ENCODE measurements around the gene SNCAIP.

- TF ChIP-seq TOX (CRISPR knock-in tag; IDR thresholded peaks at IDR 0.05; ENCODE audit: borderline replicate concordance) (no peak), RARB (CRISPR knock-in tag; IDR thresholded peaks at IDR 0.05) (no peak), ESRRG (CRISPR knock-in tag; IDR thresholded peaks at IDR 0.05) (no peak), ZFP3 (CRISPR knock-in tag; IDR thresholded peaks at IDR 0.05) (no peak), ARNTL (CRISPR knock-in tag; IDR thresholded peaks at IDR 0.05; ENCODE audit: borderline replicate concordance, low read depth) (no peak), PATZ1 (CRISPR knock-in tag; IDR thresholded peaks at IDR 0.05; ENCODE audit: borderline replicate concordance) (no peak), CSRNP3 (CRISPR knock-in tag; IDR thresholded peaks at IDR 0.05) (no peak), CREB5 (CRISPR knock-in tag; IDR thresholded peaks at IDR 0.05; ENCODE audit: low read depth) (no peak), ZFP30 (CRISPR knock-in tag; IDR thresholded peaks at IDR 0.05) (no peak), OSR1 (CRISPR knock-in tag; IDR thresholded peaks at IDR 0.05) (no peak), ISL1 (CRISPR knock-in tag; IDR thresholded peaks at IDR 0.05) (no peak)
Observed at GRCh38 chr5:122435234-122435633, 123.2 kb downstream of the SNCAIP start.

Measured in SK-N-SH treated with all-trans-retinoic acid at 6 μM for 48 hours (cell line).